ENCODE data around the gene HOXB5.

GRCh38 chr17:48630925-48631692 is 37.5 kb upstream of the HOXB5 start:
- TF ChIP-seq CTCF (conservative IDR thresholded peaks at IDR 0.05; ENCODE audit: low read depth, low read length) (no peak), EZH2 (IDR thresholded peaks at IDR 0.05; ENCODE audit: borderline replicate concordance, low read depth, low read length, poor library complexity, severe bottlenecking) (no peak)
